ENCODE data around the gene COQ8B.

Gene COQ8B

DNA sequence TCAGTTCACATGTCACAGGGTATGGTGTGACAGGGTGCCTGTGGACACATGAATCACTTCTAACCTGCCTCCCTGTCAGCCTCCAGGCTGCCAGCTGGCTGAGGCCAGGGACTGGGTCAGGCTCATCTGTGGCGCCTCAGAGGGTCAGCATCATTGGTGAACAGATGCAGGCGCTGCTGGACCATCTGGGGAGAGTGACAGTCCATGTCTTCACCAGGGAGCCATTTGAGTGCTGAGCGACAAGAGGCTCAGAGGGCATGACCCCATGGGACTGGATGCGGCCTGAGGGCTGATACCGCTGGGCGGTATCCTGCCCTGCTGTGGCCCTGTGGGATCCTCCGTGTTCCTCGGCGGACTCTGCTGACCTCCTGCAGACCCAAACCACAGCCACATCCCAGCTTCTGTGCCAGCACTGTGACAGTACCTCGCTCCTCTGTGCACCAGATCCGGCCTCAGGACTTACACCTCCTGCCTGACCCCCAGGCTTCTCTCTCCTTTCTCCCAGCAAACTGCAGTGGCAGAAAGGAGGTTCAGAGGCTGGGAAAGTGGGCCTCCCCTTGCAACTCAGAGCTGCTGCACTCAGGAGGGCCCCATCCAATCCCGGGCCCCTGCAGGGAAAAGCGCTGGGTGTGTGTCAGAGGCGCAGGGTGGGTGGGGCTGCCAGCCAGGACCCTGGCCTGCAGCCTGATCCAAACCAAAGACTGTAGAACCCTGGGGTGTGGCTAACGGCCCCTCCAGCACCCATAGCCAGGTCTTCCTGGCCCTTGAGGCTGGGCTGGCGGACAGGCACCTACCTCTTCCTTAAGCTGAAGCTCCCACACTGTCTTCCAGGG, 23.4 kb upstream of the COQ8B start:
- TF ChIP-seq, protein P1, sequence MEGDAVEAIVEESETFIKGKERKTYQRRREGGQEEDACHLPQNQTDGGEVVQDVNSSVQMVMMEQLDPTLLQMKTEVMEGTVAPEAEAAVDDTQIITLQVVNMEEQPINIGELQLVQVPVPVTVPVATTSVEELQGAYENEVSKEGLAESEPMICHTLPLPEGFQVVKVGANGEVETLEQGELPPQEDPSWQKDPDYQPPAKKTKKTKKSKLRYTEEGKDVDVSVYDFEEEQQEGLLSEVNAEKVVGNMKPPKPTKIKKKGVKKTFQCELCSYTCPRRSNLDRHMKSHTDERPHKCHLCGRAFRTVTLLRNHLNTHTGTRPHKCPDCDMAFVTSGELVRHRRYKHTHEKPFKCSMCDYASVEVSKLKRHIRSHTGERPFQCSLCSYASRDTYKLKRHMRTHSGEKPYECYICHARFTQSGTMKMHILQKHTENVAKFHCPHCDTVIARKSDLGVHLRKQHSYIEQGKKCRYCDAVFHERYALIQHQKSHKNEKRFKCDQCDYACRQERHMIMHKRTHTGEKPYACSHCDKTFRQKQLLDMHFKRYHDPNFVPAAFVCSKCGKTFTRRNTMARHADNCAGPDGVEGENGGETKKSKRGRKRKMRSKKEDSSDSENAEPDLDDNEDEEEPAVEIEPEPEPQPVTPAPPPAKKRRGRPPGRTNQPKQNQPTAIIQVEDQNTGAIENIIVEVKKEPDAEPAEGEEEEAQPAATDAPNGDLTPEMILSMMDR (IDR thresholded peaks at IDR 0.05; ENCODE audit: control extremely low read depth, extremely low read depth, low read depth, missing control alignments) = no peak
- DNase-seq (ENCODE audit: extremely low spot score) = no peak
- POLR2A ChIA-PET = interaction anchor here (0.5 to 1.2 kb wide), 2 partner anchors 10 to 74 kb away, joined by 3 to 4 read pairs; partner anchors contain the start of gene ACTMAP
- CTCF ChIA-PET = interaction anchor here (1.2 kb wide), 1 partner anchor 80 kb away, joined by 3 read pairs; no protein-coding TSS in a partner anchor

DNA sequence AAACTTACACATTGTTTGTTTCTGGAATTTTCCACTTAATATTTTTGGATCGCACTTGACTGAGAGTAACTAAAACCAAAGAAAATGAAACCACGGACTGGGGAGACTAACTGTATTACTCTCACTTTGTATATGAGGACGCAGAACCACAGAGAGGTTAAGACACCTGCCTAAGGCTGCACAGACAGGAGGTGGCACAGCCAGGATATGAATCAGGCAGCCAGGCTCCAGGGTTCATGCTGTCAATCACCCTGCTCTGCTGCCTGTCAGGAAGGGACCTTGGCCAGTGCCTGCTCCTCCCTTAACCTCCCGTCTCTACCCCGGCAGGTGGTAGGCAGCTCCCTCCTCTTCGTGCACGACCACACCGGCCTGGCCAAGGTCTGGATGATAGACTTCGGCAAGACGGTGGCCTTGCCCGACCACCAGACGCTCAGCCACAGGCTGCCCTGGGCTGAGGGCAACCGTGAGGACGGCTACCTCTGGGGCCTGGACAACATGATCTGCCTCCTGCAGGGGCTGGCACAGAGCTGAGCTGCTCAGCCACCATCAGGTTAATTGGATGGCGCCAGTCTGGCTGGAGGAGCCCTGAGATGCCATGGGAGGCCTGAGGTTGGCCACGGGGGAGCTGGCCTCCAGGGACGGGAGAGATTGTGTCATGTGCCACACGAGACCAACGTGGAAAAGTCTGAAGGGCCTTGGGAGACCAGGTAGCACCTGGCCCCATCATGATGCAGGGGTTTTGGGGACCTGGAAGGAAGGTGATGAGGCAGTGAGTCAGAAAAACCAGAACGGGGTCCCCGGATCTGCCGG, 22.5 kb upstream of the COQ8B start:
- CTCF ChIA-PET = no interaction called here
- DNase-seq (ENCODE audit: extremely low spot score) = no peak

DNA sequence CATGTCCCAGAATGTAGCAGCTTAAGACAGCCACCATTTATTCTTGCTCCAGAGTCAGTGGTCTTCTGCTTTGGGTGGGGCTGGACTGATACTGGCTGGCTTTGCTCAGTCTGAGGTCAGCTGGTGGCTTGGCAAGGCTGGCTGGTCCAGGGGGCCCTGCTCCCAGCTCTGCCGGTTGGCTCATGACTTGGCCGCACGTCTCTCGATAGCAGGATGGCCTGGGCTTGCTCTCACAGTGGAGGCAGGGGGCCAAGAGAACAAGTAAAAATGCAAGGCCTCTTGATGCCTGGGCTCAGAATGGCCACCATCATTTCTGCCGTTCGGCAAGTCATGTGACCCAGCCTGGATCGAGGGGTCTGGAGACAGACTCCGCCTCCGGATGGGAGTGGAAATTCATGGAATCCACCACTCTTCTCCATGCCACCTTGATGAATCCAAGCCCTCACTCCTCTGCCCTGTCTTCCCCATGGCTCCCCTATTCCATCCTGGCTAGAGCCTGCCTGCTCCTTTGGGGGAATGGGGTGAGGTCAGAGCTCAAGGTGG, 20.5 kb upstream of the COQ8B start:
- no peak for DNase-seq (ENCODE audit: extremely low spot score)
- TF ChIP-seq, protein P1 (IDR thresholded peaks at IDR 0.05; ENCODE audit: control extremely low read depth, extremely low read depth, low read depth, missing control alignments) = no peak
- ChIA-PET CTCF (no interaction called here), POLR2A (no interaction called here)

More for the DNA sequence above, 22.5 kb upstream of the COQ8B start:
- TF ChIP-seq, protein P1 (IDR thresholded peaks at IDR 0.05; ENCODE audit: control extremely low read depth, extremely low read depth, low read depth, missing control alignments) = no peak
- POLR2A ChIA-PET = no interaction called here

DNA sequence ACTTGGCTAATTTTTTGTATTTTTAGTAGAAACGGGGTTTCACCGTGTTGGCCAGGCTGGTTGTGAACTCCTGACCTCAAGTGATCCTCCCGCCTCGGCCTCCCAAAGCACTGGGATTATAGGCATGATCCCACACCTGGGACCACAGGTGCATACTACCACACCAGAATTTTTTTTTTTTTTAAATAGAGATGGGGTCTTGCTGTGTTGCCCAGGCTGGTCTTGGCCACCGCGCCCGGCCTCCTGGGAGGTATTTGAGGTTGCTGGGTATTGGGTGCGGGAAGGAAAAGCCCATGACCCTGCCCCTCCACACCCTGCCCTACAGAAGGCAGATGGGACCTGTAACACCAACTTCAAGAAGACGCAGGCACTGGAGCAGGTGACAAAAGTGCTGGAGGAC, 20.0 kb upstream of the COQ8B start:
- POLR2A ChIA-PET = interaction anchor here (1.8 kb wide), 1 partner anchor 11 kb away, joined by 6 read pairs; no protein-coding TSS in a partner anchor
- no peak for DNase-seq (ENCODE audit: extremely low spot score)
- CTCF ChIA-PET = no interaction called here
- TF ChIP-seq, protein P1 (IDR thresholded peaks at IDR 0.05; ENCODE audit: control extremely low read depth, extremely low read depth, low read depth, missing control alignments) = no peak

DNA sequence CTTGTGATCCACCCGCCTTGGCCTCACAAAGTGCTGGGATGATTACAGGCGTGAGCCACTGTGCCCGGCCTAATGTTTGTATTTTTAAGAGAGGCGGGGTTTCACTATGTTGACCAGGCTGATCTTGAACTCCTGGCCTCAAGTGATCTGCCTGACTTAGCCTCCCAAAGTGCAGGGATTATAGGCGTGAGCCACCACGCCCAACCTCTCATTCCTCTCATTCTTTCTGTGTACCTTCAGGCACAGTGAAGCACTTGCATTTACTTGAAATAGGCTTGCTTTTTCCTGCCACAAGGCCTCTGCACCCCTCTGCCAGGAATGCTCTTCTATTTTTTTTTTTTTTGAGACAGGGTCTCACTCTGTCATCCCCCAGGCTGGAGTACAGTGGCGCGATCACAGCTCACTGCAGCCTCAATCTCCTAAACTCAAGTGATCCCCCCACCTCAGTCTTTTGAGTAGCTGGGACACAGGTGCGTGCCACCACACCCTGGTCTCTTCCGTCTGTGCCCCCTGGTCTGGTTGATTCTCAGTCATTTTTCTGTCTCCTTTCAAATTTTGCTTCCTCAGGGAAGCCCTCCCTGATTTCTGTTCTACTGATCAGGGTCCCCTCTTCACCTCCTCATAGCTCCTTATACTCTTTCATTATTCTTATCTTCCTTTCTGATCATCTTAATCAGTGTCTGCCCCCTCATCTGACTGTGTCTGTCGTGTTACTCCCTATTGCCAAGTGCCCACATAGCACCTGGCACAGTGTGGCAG, 18.5 kb upstream of the COQ8B start:
- TF ChIP-seq, protein P1 (IDR thresholded peaks at IDR 0.05; ENCODE audit: control extremely low read depth, extremely low read depth, low read depth, missing control alignments) = no peak
- POLR2A ChIA-PET = interaction anchor here (1.8 kb wide), 1 partner anchor 13 kb away, joined by 6 read pairs; no protein-coding TSS in a partner anchor
- CTCF ChIA-PET = no interaction called here
- DNase-seq (ENCODE audit: extremely low spot score) = no peak
